ENCODE results near the gene THBS2. TPM values are rescaled to one million over a fixed set of nuclear protein-coding genes. Genes with fewer than 3 reads are reported as not detected.

THBS2 gene
- total and polyA plus RNA-seq, 2 donors = 2.6 to 4.2 TPM

DNA sequence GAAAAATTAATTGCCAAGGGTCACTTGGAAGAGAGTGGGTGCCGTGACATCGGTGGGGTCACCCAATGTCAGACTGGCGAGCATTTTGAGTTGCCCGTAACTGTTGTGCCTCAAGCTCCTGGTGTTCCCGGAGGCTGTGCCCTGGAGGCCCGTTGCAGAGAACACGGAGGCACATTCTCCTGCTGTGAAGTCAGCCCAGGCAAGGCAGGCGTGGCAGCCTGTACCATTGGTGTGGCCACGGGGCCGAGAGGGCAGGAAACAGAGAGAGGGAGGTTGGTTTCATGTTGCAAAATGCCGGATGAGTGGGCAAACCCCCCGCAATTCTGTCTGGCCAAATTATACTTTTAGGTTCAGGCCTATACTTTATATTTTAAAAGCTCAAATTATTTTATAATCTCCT is 81.2 kb downstream of the THBS2 start:
- H3K4me3 ChIP-seq (ENCODE audit: low read length in 2 of 2) = no peak overlapping the region
- H3K4me1 ChIP-seq (ENCODE audit: control insufficient read depth in 2 of 2, insufficient read depth in 2 of 2, low read length in 2 of 2) = no peaks in the 10 kb centered on the region
- H3K9me3 ChIP-seq (ENCODE audit: control insufficient read depth in 2 of 2, insufficient read depth in 1 of 2, low read length in 1 of 2) = no peaks in the 10 kb centered on the region
- H3K27ac ChIP-seq (ENCODE audit: low read depth in 1 of 2, low read length in 1 of 2) = no peak overlapping the region
- no peak for DNase-seq (ENCODE audit: low read depth in 6 of 9, low spot score in 9 of 9)
- 81% methylated on average over 12 of the region's 12 CpGs for WGBS
- no peaks in the 10 kb centered on the region for H3K36me3 ChIP-seq (ENCODE audit: control insufficient read depth in 2 of 2, insufficient read depth in 2 of 2, low read length in 1 of 2)
- H3K27me3 ChIP-seq (ENCODE audit: control insufficient read depth in 2 of 2, insufficient read depth in 1 of 2, low read length in 1 of 2) = no peaks in the 10 kb centered on the region

DNA sequence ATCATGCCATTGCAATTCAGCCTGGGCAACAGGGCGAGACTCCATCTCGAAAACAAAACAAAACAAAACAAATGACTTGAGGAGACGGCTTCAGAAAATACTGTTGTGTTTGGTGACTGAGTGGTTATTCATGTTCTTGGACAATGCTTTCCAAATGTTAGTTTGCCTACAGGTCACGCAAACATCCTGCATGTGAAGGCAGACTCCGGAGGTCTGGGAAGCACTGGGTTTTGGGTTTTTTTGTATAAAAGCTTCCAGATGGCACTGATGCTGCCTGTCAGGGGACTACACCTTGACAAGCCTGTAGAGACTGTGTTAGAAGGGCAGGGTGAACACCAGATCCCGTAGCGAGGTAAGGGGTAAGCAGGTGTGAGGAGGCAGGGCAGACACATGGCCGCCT is 81.7 kb downstream of the THBS2 start:
- Histone ChIP-seq H3K9me3 (ENCODE audit: control insufficient read depth in 2 of 2, insufficient read depth in 1 of 2, low read length in 1 of 2) (peaks cover 0 to 2% of the 10 kb centered on the region in 2 donors), H3K4me3 (ENCODE audit: low read length in 2 of 2) (no peak overlapping the region), H3K4me1 (ENCODE audit: control insufficient read depth in 2 of 2, insufficient read depth in 2 of 2, low read length in 2 of 2) (no peaks in the 10 kb centered on the region), H3K27ac (ENCODE audit: low read depth in 1 of 2, low read length in 1 of 2) (no peak overlapping the region), H3K36me3 (ENCODE audit: control insufficient read depth in 2 of 2, insufficient read depth in 2 of 2, low read length in 1 of 2) (no peaks in the 10 kb centered on the region), H3K27me3 (ENCODE audit: control insufficient read depth in 2 of 2, insufficient read depth in 1 of 2, low read length in 1 of 2) (no peaks in the 10 kb centered on the region)
- WGBS = 90% methylated on average over 8 of the region's 8 CpGs
- DNase-seq (ENCODE audit: low read depth in 6 of 9, low spot score in 9 of 9) = no peak

DNA sequence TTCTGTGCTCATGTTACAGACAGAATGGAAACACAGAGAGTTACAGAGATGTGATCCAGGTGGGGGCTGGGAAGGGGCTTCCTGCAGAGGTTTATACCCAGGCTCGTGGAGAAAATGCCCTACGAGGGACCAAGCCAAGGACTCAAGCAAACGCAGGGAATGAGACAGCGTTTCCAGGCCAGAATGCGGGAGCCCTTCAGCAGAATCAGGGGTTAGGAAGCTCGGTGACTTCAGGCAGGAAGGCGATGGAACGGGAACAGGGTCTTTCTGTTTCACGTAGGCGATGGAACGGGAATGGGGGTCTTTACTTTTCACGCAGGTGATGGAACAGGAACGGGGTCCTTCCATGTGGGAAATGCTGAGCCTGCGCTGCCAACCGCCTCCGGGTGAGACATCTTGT is 82.6 kb downstream of the THBS2 start:
- 91% methylated on average over 16 of the region's 16 CpGs for WGBS
- Histone ChIP-seq H3K4me1 (ENCODE audit: control insufficient read depth in 2 of 2, insufficient read depth in 2 of 2, low read length in 2 of 2) (no peaks in the 10 kb centered on the region), H3K27me3 (ENCODE audit: control insufficient read depth in 2 of 2, insufficient read depth in 1 of 2, low read length in 1 of 2) (no peaks in the 10 kb centered on the region), H3K9me3 (ENCODE audit: control insufficient read depth in 2 of 2, insufficient read depth in 1 of 2, low read length in 1 of 2) (peaks cover 0 to 6% of the 10 kb centered on the region in 2 donors), H3K27ac (ENCODE audit: low read depth in 1 of 2, low read length in 1 of 2) (no peak overlapping the region), H3K36me3 (ENCODE audit: control insufficient read depth in 2 of 2, insufficient read depth in 2 of 2, low read length in 1 of 2) (no peaks in the 10 kb centered on the region), H3K4me3 (ENCODE audit: low read length in 2 of 2) (no peak overlapping the region)
- DNase-seq (ENCODE audit: low read depth in 6 of 9, low spot score in 9 of 9) = no peak

DNA sequence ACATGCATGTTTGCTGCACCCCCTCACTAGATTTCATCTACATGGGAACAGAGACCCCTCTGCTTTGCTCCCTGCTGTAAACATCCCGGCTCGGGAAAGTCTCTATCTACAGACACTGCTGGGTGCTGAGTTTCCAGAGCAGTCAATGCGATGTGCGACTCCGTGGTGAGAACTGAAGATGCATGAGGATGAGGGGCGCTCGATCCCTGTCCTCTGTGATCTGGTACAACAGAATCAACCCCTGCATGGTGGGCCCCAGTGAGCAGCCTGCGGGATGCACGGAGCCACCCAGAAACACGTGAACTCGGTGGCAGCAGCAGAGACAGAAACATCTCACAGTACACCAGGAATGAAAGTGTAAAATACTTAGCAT is 83.1 kb downstream of the THBS2 start:
- 88% methylated on average over 11 of the region's 11 CpGs for WGBS
- no peak for DNase-seq (ENCODE audit: low read depth in 6 of 9, low spot score in 9 of 9)
- peaks cover 0 to 6% of the 10 kb centered on the region in 2 donors for H3K9me3 ChIP-seq (ENCODE audit: control insufficient read depth in 2 of 2, insufficient read depth in 1 of 2, low read length in 1 of 2)
- H3K27me3 ChIP-seq (ENCODE audit: control insufficient read depth in 2 of 2, insufficient read depth in 1 of 2, low read length in 1 of 2) = no peaks in the 10 kb centered on the region
- no peaks in the 10 kb centered on the region for H3K4me1 ChIP-seq (ENCODE audit: control insufficient read depth in 2 of 2, insufficient read depth in 2 of 2, low read length in 2 of 2)
- no peak overlapping the region for H3K27ac ChIP-seq (ENCODE audit: low read depth in 1 of 2, low read length in 1 of 2)
- H3K36me3 ChIP-seq (ENCODE audit: control insufficient read depth in 2 of 2, insufficient read depth in 2 of 2, low read length in 1 of 2) = no peaks in the 10 kb centered on the region
- no peak overlapping the region for H3K4me3 ChIP-seq (ENCODE audit: low read length in 2 of 2)

DNA sequence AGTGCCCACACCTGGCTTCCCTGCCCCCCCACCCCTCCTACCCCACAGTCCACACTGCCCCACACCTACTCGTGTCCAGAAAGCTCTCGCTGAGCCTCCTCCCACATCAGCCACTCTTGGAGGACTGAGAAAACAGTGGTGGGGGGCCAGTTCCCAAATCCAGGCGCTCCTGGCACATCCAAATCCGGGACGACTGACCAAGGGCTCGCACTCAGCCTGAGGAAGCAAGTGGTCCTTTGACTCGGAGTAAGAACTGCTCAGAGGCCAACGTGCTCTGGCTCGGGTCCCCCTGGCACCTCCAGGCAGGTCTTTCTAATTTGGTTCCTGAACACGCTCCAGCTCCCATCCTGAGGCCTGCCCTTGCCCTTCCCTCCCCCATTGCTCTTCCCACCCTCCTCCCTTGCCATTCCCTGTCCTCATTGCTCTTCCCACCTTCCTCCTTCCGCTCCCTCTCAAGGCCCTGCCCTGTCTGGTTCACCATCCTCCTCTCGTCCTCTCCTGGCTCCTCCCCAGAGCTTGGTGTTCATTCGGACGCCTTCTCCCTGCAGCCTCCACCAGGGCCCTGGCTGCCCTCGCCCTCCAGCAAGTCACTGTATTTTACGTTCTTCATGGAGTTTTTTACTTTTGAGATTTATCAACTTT is 83.6 kb downstream of the THBS2 start:
- H3K9me3 ChIP-seq (ENCODE audit: control insufficient read depth in 2 of 2, insufficient read depth in 1 of 2, low read length in 1 of 2) = peaks cover 0 to 6% of the 10 kb centered on the region in 2 donors
- no peaks in the 10 kb centered on the region for H3K4me1 ChIP-seq (ENCODE audit: control insufficient read depth in 2 of 2, insufficient read depth in 2 of 2, low read length in 2 of 2)
- H3K27ac ChIP-seq (ENCODE audit: low read depth in 1 of 2, low read length in 1 of 2) = no peak overlapping the region
- no peak overlapping the region for H3K4me3 ChIP-seq (ENCODE audit: low read length in 2 of 2)
- no peaks in the 10 kb centered on the region for H3K36me3 ChIP-seq (ENCODE audit: control insufficient read depth in 2 of 2, insufficient read depth in 2 of 2, low read length in 1 of 2)
- WGBS = 94% methylated on average over 16 of the region's 16 CpGs
- no peak for DNase-seq (ENCODE audit: low read depth in 6 of 9, low spot score in 9 of 9)
- H3K27me3 ChIP-seq (ENCODE audit: control insufficient read depth in 2 of 2, insufficient read depth in 1 of 2, low read length in 1 of 2) = no peaks in the 10 kb centered on the region

DNA sequence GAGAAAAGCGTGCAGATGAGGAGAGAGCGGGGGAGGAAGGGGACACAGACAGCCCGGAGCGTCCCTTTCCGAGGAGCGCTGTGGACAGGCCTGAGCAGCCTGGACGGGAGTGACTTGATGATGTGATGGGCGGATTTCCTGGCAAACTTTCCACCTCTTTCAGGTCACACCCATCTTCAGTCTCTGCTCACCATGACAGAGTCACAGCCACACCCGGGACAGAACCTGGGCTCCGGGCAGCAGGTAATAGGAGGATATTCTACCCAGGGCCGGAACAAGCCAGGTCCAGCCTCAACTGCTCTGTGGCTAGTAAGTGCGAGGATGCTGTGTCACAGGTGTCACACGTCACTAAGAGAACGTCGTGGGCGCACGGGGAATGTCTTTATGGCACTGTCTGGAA is 84.3 kb downstream of the THBS2 start:
- Histone ChIP-seq H3K9me3 (ENCODE audit: control insufficient read depth in 2 of 2, insufficient read depth in 1 of 2, low read length in 1 of 2) (peaks cover 0 to 6% of the 10 kb centered on the region in 2 donors), H3K27me3 (ENCODE audit: control insufficient read depth in 2 of 2, insufficient read depth in 1 of 2, low read length in 1 of 2) (no peaks in the 10 kb centered on the region), H3K27ac (ENCODE audit: low read depth in 1 of 2, low read length in 1 of 2) (no peak overlapping the region), H3K36me3 (ENCODE audit: control insufficient read depth in 2 of 2, insufficient read depth in 2 of 2, low read length in 1 of 2) (no peaks in the 10 kb centered on the region), H3K4me3 (ENCODE audit: low read length in 2 of 2) (no peak overlapping the region), H3K4me1 (ENCODE audit: control insufficient read depth in 2 of 2, insufficient read depth in 2 of 2, low read length in 2 of 2) (no peaks in the 10 kb centered on the region)
- WGBS = 94% methylated on average over 17 of the region's 17 CpGs
- no peak for DNase-seq (ENCODE audit: low read depth in 6 of 9, low spot score in 9 of 9)

DNA sequence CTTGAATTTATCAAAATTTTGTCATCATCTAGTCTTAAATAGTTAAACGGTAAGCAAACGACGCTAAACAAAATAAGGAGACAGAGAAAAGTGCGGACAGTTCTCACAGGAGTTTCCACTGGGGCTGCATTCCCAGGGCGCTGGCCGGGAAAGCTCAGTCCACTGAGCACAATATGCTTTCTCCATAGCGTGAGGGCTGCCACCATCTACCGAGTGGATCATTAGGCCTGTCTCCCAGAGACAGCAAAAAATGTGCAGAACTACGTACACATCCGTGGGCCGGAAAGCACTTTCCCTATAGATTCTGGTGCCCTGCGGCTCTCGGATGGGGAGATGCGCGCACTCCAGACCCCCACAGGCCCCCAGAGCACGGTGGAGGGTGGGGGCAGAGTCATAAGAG is 84.9 kb downstream of the THBS2 start:
- no peaks in the 10 kb centered on the region for H3K36me3 ChIP-seq (ENCODE audit: control insufficient read depth in 2 of 2, insufficient read depth in 2 of 2, low read length in 1 of 2)
- H3K27me3 ChIP-seq (ENCODE audit: control insufficient read depth in 2 of 2, insufficient read depth in 1 of 2, low read length in 1 of 2) = no peaks in the 10 kb centered on the region
- no peak overlapping the region for H3K27ac ChIP-seq (ENCODE audit: low read depth in 1 of 2, low read length in 1 of 2)
- no peak overlapping the region for H3K4me3 ChIP-seq (ENCODE audit: low read length in 2 of 2)
- WGBS = 90% methylated on average over 16 of the region's 16 CpGs
- H3K9me3 ChIP-seq (ENCODE audit: control insufficient read depth in 2 of 2, insufficient read depth in 1 of 2, low read length in 1 of 2) = peaks cover 0 to 6% of the 10 kb centered on the region in 2 donors
- H3K4me1 ChIP-seq (ENCODE audit: control insufficient read depth in 2 of 2, insufficient read depth in 2 of 2, low read length in 2 of 2) = no peaks in the 10 kb centered on the region
- no peak for DNase-seq (ENCODE audit: low read depth in 6 of 9, low spot score in 9 of 9)

DNA sequence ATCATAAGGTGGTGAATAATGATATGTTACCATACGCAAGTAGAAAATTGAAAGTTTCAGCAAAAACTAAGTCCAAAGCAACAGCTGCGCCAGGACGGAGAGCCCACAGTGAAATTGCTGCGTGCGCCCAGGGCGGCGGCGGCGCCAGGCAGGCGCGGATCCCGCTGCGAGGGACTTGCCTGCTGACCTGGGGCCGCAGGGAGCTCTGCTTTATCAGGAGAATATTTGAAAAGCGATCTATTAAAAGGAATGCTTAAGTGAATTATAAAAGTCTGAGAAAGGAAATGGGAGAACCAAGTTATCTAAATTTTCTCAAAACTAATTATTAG is 85.4 kb downstream of the THBS2 start:
- Histone ChIP-seq H3K9me3 (ENCODE audit: control insufficient read depth in 2 of 2, insufficient read depth in 1 of 2, low read length in 1 of 2) (peaks cover 0 to 10% of the 10 kb centered on the region in 2 donors), H3K36me3 (ENCODE audit: control insufficient read depth in 2 of 2, insufficient read depth in 2 of 2, low read length in 1 of 2) (no peaks in the 10 kb centered on the region), H3K27ac (ENCODE audit: low read depth in 1 of 2, low read length in 1 of 2) (no peak overlapping the region), H3K4me3 (ENCODE audit: low read length in 2 of 2) (no peak overlapping the region), H3K4me1 (ENCODE audit: control insufficient read depth in 2 of 2, insufficient read depth in 2 of 2, low read length in 2 of 2) (no peaks in the 10 kb centered on the region), H3K27me3 (ENCODE audit: control insufficient read depth in 2 of 2, insufficient read depth in 1 of 2, low read length in 1 of 2) (no peaks in the 10 kb centered on the region)
- no peak for DNase-seq (ENCODE audit: low read depth in 6 of 9, low spot score in 9 of 9)
- 97% methylated on average over 15 of the region's 15 CpGs for WGBS

DNA sequence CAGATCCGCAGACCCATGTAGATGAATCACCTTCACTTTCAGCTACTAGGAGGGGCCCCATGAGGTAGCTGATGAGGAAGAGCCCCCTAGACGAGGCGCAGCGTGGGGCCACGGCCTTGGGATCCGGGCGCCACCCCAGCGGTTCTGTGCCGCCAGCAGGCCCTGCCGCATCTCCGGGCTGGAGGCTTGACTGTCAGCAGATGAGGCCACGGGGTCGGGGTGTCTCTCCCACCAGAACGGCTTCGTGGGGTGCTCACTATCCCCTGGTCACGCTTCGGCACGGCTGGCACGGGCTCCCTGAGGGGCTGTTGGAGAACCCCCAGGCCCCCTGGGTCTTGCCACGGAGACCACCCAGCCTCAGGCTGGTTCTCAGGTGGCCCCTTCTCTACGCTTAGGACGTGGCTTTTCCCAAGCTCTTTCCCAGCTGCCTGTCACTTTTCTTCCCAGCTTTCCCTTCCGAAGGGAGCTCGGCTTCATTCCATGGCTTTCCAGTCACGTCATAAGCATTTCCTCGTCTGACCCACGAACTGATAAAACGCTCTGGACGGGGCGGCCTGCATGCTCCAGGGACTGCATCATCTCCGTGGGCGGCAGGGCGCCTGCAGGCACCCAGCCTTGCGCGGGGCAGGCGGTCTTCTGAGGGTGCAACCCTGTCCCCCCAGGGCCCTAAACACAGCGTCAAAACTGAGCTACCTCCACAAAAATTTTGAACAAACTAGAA is 85.9 kb downstream of the THBS2 start:
- Histone ChIP-seq H3K27me3 (ENCODE audit: control insufficient read depth in 2 of 2, insufficient read depth in 1 of 2, low read length in 1 of 2) (no peaks in the 10 kb centered on the region), H3K4me1 (ENCODE audit: control insufficient read depth in 2 of 2, insufficient read depth in 2 of 2, low read length in 2 of 2) (no peaks in the 10 kb centered on the region), H3K27ac (ENCODE audit: low read depth in 1 of 2, low read length in 1 of 2) (no peak overlapping the region), H3K9me3 (ENCODE audit: control insufficient read depth in 2 of 2, insufficient read depth in 1 of 2, low read length in 1 of 2) (peaks cover 0 to 15% of the 10 kb centered on the region in 2 donors), H3K36me3 (ENCODE audit: control insufficient read depth in 2 of 2, insufficient read depth in 2 of 2, low read length in 1 of 2) (no peaks in the 10 kb centered on the region), H3K4me3 (ENCODE audit: low read length in 2 of 2) (no peak overlapping the region)
- DNase-seq (ENCODE audit: low read depth in 6 of 9, low spot score in 9 of 9) = no peak
- 94% methylated on average over 37 of the region's 37 CpGs for WGBS
